H54 (cell line): ENCODE results near the gene ACTRT2.

Experiments
- DNase-seq: peaks from one replicate; pipeline ENCODE4 v3.0.0; 2011; ENCODE audit warnings: low spot score, mixed read lengths; ENCODE audit not compliant: insufficient read length
- FAIRE-seq: peaks from 3 replicates; lab custom pipeline; 2011; peaks lifted over from hg19 to GRCh38; lab: Jason Lieb, UNC
- POLR2A ChIP-seq: IDR thresholded peaks from 2 replicates; pipeline ENCODE4 v1.6.1; 2011; ENCODE audit warnings: low read depth, mild to moderate bottlenecking, low read length

The ACTRT2 gene

GRCh38 chr1:2980073-2980791 lies 41.0 kb upstream of the ACTRT2 start:
- FAIRE-seq (no peak), DNase-seq (no peak)
- no peak for TF ChIP-seq POLR2A

- FAIRE-seq, result no peak
Observed at GRCh38 chr1:2980849-2981248, 40.4 kb upstream of the ACTRT2 start.

GRCh38 chr1:2981388-2981787 lies 39.9 kb upstream of the ACTRT2 start:
- TF ChIP-seq POLR2A, result no peak
- FAIRE-seq (no peak), DNase-seq (no peak)

More at GRCh38 chr1:2980849-2981248, 40.4 kb upstream of the ACTRT2 start:
- no peak for TF ChIP-seq POLR2A
- no peak for DNase-seq

DNA sequence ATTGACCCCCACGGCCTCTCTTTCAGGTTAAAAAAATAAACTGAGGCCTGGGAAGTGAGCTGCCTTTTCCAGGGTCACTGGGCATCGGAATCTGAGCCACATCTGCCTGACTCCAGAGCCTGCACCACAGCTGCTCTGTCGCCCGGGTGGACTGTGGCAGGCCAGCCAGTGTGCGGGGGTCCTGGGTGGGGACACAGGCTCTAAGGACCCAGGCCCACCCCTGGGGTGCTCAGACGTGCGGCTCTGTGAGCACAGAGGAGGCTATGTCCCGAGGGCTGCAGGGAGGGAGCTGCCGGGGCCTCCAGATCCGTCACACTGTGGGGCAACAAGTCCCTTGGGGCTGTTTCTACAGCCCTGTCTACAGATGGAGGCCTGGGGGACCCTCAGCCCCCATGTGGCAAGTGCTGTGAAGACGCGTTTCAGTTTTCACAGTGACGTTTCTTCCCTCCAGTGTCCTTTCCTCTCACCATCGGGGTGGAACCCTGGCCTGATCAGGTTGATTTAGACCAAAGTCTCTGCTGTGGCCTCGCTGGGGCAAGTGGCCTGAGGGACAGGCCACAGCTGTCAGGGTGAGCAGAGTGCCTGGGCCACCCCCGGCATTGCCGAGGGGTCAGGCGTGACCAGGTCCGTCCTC lies 39.2 kb upstream of the ACTRT2 start:
- TF ChIP-seq POLR2A, result no peak
- no peak for FAIRE-seq

GRCh38 chr1:2982615-2983318 lies 38.5 kb upstream of the ACTRT2 start:
- TF ChIP-seq POLR2A, result no peak
- no peak for FAIRE-seq
- no peak for DNase-seq

More for the DNA sequence above, 39.2 kb upstream of the ACTRT2 start:
- DNase-seq, result no peak

GRCh38 chr1:2983319-2983705 lies 38.0 kb upstream of the ACTRT2 start:
- TF ChIP-seq POLR2A, result no peak
- DNase-seq, result no peak
- no peak for FAIRE-seq

GRCh38 chr1:2983706-2984398 lies 37.4 kb upstream of the ACTRT2 start:
- TF ChIP-seq POLR2A, result no peak
- no peak for DNase-seq
- FAIRE-seq, result no peak

GRCh38 chr1:2984399-2985061 lies 36.7 kb upstream of the ACTRT2 start:
- TF ChIP-seq POLR2A, result no peak
- no peak for DNase-seq
- no peak for FAIRE-seq

DNA sequence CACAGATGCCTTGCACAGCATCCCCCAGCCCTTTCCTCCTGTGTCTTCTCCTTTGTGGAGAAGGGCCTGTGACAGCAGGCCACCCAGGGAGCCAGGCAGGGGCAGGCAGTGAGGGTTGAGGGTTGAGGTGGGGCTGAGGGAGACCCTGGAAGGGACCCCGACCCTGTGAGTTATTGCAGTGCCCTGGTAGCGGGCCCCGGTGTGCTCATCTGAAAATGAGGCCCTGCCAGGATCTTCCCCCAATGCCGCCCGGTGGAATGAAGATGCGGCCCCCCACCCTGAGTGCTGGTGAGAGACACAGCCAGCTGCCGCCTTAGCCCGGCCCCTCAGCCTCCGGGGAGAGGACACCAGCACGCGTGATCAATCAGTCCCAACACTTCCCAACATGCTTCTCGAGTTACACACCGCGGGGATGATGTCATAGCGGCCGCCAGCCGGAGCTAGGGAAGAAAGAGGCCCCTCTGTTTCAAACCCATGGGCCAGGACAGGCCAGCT lies 36.2 kb upstream of the ACTRT2 start:
- TF ChIP-seq POLR2A, result no peak
- FAIRE-seq (no peak), DNase-seq (no peak)

DNA sequence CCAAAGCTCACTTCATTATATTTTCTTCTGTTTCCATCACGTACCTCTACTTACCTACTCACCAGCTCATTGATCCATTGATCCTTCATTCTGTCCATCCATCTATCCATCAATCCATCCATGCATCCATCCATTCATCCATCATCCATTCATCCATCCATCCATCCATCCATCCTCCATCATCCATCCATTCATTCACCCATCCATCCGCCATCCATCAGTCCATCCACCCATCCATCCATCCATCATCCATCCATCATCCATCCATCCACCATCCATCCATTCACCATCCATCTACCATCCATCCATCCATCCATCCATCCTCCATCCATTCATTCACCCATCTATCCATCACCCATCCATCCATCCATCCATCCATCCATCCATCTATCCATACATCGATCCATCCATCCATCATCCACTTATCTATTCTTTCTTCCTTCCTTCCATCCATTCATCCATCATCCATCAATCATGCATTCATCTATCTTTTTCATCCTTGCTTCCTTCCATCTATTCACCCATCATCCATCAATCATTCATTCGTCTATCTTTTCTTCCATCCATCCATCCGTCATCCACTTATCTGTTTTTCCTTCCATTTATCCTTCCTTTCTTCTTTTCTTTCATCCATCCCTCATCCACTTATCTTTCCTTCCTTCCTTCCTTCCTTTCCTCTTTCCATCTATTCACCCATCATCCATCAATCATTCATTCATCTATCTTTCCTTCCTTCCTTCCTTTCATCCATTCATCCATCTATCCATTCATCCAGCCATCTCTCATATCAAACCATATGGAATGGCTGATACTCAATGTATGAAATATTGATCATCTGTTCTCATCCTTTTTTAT lies 35.3 kb upstream of the ACTRT2 start:
- no peak for TF ChIP-seq POLR2A
- no peak for FAIRE-seq
- no peak for DNase-seq

DNA sequence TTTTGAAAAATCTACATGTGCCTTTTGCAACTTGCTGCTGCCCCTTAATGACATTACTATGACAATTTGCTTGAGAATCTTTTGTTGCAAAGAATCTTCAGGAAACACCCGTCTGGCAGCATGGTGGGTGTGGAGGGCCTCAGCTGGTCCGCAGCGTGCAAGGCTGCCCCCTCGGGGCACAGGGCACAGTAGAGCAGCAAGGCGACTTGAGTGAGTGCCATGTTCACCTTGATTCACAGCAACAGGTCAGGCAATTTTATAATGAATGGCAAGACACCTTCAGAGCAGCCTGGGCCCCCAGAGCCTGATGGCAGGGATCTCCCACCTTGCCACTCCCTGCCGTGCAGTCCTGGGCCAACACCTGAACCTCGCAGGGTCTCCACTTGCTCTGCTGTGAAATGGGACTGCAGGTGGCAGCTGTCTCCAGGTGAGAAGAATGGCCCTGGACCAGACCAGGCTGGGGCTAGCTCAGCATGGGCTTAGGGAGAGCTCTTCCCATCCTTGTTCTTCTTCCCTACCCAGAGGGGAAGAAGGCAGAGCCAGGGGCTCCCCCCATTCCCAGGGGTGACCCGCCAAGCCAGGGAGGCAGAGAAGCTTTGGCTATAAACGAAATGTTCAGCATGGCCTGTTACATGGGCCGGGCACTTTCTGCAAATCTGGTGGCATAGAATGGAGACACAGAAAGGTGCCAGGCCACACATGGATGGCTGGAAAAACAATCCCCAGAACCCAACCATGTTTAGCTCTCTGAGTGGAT lies 34.5 kb upstream of the ACTRT2 start:
- FAIRE-seq (no peak), DNase-seq (no peak)
- no peak for TF ChIP-seq POLR2A

- no peak for TF ChIP-seq POLR2A
- DNase-seq, result no peak
- FAIRE-seq, result no peak
Observed at GRCh38 chr1:2987773-2988172, 33.5 kb upstream of the ACTRT2 start.

GRCh38 chr1:2988256-2988655 lies 33.0 kb upstream of the ACTRT2 start:
- TF ChIP-seq POLR2A, result no peak
- no peak for FAIRE-seq
- no peak for DNase-seq
